AG04449 (cell line): ENCODE results near the gene CERK.

Experiments
- CTCF ChIA-PET: fragments of 350-600 bp; formaldehyde crosslinking; extraction: SDS; loops from one replicate; lab custom pipeline; 2021; ENCODE audit warnings: antibody characterized with exemption; lab: Yijun Ruan, JAX
- POLR2A ChIA-PET: fragments of 400-600, 350-600 bp; formaldehyde crosslinking; extraction: SDS; loops from one replicate; lab custom pipeline; 2020; ENCODE audit warnings: antibody characterized with exemption, inconsistent platforms; lab: Yijun Ruan, JAX
- DNase-seq: peaks from one replicate; pipeline ENCODE4 v3.0.0-alpha.2; 2010; ENCODE audit warnings: low read depth, low spot score
- H3K4me3 ChIP-seq: 2 replicates; pipeline ENCODE4 v1.5.1; 2011; ENCODE audit warnings: low read depth, mild to moderate bottlenecking, control low read depth, low read length
- TF ChIP-seq, protein P1 (sequence below): IDR thresholded peaks from one replicate; pipeline ENCODE4 v1.5.1; 2011; ENCODE audit warnings: mild to moderate bottlenecking, moderate library complexity, low read length, control low read depth, inconsistent platforms; ENCODE audit not compliant: insufficient read depth; ENCODE audit errors: missing control alignments

CERK gene

DNA sequence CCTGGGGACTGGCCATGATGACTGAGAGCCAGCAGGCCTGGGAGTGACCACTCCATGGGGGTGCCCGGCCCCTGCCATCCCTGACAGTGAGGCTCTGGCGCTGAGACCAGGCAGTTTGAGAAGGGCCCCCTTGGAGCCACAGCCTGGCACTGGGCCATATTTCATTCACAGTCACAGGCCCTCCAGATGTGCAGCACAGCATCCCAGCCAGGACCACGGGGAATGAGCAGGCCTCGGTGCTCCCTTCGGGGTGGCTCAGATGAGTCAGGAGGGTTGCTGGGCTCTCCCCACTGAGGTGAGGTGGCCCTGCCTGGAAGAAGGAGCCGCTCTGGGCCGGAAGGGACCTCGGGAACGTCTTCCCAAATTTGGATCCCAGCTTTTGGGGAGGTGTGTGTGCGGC is 64.8 kb downstream of the CERK start:
- no peak for DNase-seq
- H3K4me3 ChIP-seq, result no peak overlapping the region
- TF ChIP-seq, protein P1, sequence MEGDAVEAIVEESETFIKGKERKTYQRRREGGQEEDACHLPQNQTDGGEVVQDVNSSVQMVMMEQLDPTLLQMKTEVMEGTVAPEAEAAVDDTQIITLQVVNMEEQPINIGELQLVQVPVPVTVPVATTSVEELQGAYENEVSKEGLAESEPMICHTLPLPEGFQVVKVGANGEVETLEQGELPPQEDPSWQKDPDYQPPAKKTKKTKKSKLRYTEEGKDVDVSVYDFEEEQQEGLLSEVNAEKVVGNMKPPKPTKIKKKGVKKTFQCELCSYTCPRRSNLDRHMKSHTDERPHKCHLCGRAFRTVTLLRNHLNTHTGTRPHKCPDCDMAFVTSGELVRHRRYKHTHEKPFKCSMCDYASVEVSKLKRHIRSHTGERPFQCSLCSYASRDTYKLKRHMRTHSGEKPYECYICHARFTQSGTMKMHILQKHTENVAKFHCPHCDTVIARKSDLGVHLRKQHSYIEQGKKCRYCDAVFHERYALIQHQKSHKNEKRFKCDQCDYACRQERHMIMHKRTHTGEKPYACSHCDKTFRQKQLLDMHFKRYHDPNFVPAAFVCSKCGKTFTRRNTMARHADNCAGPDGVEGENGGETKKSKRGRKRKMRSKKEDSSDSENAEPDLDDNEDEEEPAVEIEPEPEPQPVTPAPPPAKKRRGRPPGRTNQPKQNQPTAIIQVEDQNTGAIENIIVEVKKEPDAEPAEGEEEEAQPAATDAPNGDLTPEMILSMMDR, result no peak
- POLR2A ChIA-PET, result no interaction called here
- CTCF ChIA-PET, result interaction anchor here (1.3 kb wide), 1 partner anchor 9 kb away, joined by 4 read pairs; no protein-coding TSS in a partner anchor

GRCh38 chr22:46672731-46673130 is 65.3 kb downstream of the CERK start:
- TF ChIP-seq, protein P1, result no peak
- no peak overlapping the region for H3K4me3 ChIP-seq
- POLR2A ChIA-PET, result no interaction called here
- CTCF ChIA-PET, result interaction anchor here (1.3 kb wide), 1 partner anchor 9 kb away, joined by 4 read pairs; no protein-coding TSS in a partner anchor
- DNase-seq, result no peak

- ChIA-PET POLR2A (no interaction called here), CTCF (interaction anchor here (1.3 to 1.9 kb wide), 2 partner anchors 10 to 108 kb away, joined by 4 to 5 read pairs; no protein-coding TSS in a partner anchor)
- H3K4me3 ChIP-seq, result no peak overlapping the region
- DNase-seq, result no peak
- TF ChIP-seq, protein P1, result no peak
Measured at GRCh38 chr22:46671824-46672432, 66.1 kb downstream of the CERK start.

- ChIA-PET CTCF (interaction anchor here (0.9 kb wide), 1 partner anchor 106 kb away, joined by 3 read pairs; no protein-coding TSS in a partner anchor), POLR2A (no interaction called here)
- TF ChIP-seq, protein P1, result no peak
- H3K4me3 ChIP-seq, result no peak overlapping the region
- no peak for DNase-seq
Measured at GRCh38 chr22:46669201-46669600, 68.9 kb downstream of the CERK start.

- TF ChIP-seq, protein P1, result no peak
- no peak overlapping the region for H3K4me3 ChIP-seq
- ChIA-PET CTCF (no interaction called here), POLR2A (no interaction called here)
- DNase-seq, result no peak
Measured at GRCh38 chr22:46668116-46668515, 69.9 kb downstream of the CERK start.

- ChIA-PET CTCF (no interaction called here), POLR2A (no interaction called here)
- DNase-seq, result no peak
- H3K4me3 ChIP-seq, result no peak overlapping the region
- TF ChIP-seq, protein P1, result no peak
Measured at GRCh38 chr22:46667245-46667623, 70.8 kb downstream of the CERK start.
